Adrenal gland (tissue), 12 donors: ENCODE measurements around the gene MCHR2. TPM values are rescaled to one million over a fixed set of nuclear protein-coding genes. Genes with fewer than 3 reads are reported as not detected.

Experiments
- DNase-seq, 7 donors: peaks; one replicate each; pipeline ENCODE4 v3.0.0-alpha.2; 2019 to 2020
- H3K27ac ChIP-seq, 5 donors: fragments of 200-600 bp; sonication (generic) in 4 of 5; 1 replicate in 3 of 5; 2 replicates in 2 of 5; pipeline versions ENCODE4 v1.5.1 to v1.8.0; 2016 to 2020; ENCODE audit warnings: mild to moderate bottlenecking in 1 of 5
- H3K27me3 ChIP-seq: fragments of 200-600 bp; 2 replicates; pipeline ENCODE4 v1.8.0; 2021
- H3K36me3 ChIP-seq, 2 donors: fragments of 200-600 bp; replicated peaks in 1 of 2; 1 replicate in 1 of 2; 2 replicates in 1 of 2; pipeline versions ENCODE4 v1.5.1 to v1.8.0; 2018 to 2022
- H3K4me1 ChIP-seq, 2 donors: fragments of 200-600 bp; replicated peaks in 1 of 2; 1 replicate in 1 of 2; 2 replicates in 1 of 2; pipeline versions ENCODE4 v1.5.1 to v1.8.0; 2018 to 2021
- H3K4me3 ChIP-seq, 4 donors: fragments of 200-600 bp; sonication (generic) in 3 of 4; one replicate each; pipeline ENCODE4 v1.5.1; 2016 to 2018
- H3K9me3 ChIP-seq, 3 donors: fragments of 200-600 bp; sonication (generic) in 1 of 3; replicated peaks in 1 of 3; 1 replicate in 2 of 3; 2 replicates in 1 of 3; pipeline versions ENCODE4 v1.5.1 to v1.8.0; 2016 to 2021
- CTCF ChIP-seq, 6 experiments: fragments of 450-650 bp in 4 of 6; fragments of 200-600 bp in 2 of 6; sonication (generic) in 1 of 6; IDR thresholded peaks; 1 replicate in 5 of 6; 2 replicates in 1 of 6; pipeline versions ENCODE4 v1.5.1 to v1.8.0; 2016 to 2021; ENCODE audit warnings: antibody characterized with exemption in 6 of 6, mild to moderate bottlenecking in 2 of 6, moderate library complexity in 1 of 6
- POLR2A ChIP-seq, 2 donors: fragments of 450-650 bp; IDR thresholded peaks; one replicate each; pipeline ENCODE4 v1.6.1; 2017; ENCODE audit warnings: antibody characterized with exemption in 2 of 2, mild to moderate bottlenecking in 2 of 2, moderate library complexity in 1 of 2
- WGBS, 4 donors: extraction: QIAGEN DNeasy Blood & Tissue Kit in 2 of 4; methylation state at CpG; one replicate each; pipeline versions ENCODE4 v1.1.5 to v1.1.7; 2013 to 2017; 5-methylcytosine and 5-hydroxymethylcytosine counted together
- intact Hi-C, 2 donors: fragments of 100-400 bp; cut with DNase I; formaldehyde crosslinking; loops; one replicate each; pipeline versions ENCODE4 v1.14.1 to v1.15.0; 2022 to 2023
- polyA plus RNA-seq, 3 donors: library from polyadenylated mRNA; stranded (reverse); fragments of 200-250 nt in 2 of 3; fragments of 350-450 nt in 1 of 3; fragmentation: Illumina TruSeq in 1 of 3; extraction: RNeasy Lipid Tissue Mini Kit (QIAGEN cat#74804) in 1 of 3; gene quantifications; one replicate each; pipeline ENCODE4 v1.2.3, GENCODE V29; 2013 to 2014
- total RNA-seq, 9 donors: library from RNA; depleted of rRNA in 4 of 9; stranded (reverse); fragments of >200 nt in 4 of 9; fragments of 120-200 nt in 1 of 9; fragmentation: NEBNext Ultra II Directional in 1 of 9; extraction: Animal tissue kit (Norgen Biotek cat#: 25700) in 1 of 9; gene quantifications; one replicate each; pipeline versions ENCODE4 v1.1.0 to v1.2.4, GENCODE V29; 2013 to 2023
- donor health status: healthy with polysubstance abuse.
- donor health status: Bipolar disorder and iron deficiency.
- donor health status: DM: yes; HTN: yes; CAD: no.
- donor health status: DM: no; HTN: no; CAD: no.
- donor health status: DM: no; HTN: no; CAD: no.
- donor health status: DM: yes; HTN: yes; CAD: no.

MCHR2 gene
- total and polyA plus RNA-seq, 12 donors, result 0.14 TPM; not detected in 11

- no peaks in the 10 kb centered on the region for H3K4me1 ChIP-seq
- H3K9me3 ChIP-seq, result no peaks in the 10 kb centered on the region
- intact Hi-C loops, result loop anchor here in 1 of 2 donors (10.0 kb wide), 1 partner anchor 220 kb away; no protein-coding TSS in a partner anchor
- no peak overlapping the region for H3K27ac ChIP-seq
- no peak overlapping the region for H3K4me3 ChIP-seq
- H3K27me3 ChIP-seq, result no peaks in the 10 kb centered on the region
- 70 to 86% (median 81%) methylated on average over 4 of the region's 4 CpGs for WGBS, 4 donors
- H3K36me3 ChIP-seq, result no peaks in the 10 kb centered on the region
- no peak for DNase-seq
- TF ChIP-seq CTCF (IDR thresholded peaks at IDR 0.05), result no peak
- no peak for TF ChIP-seq POLR2A (IDR thresholded peaks at IDR 0.05)
Measured at GRCh38 chr6:99875068-99875467, 119.0 kb downstream of the MCHR2 start.

GRCh38 chr6:99873084-99873483 lies 120.9 kb downstream of the MCHR2 start:
- WGBS, 4 donors, result 39 to 64% (median 55%) methylated on average over 2 of the region's 2 CpGs
- no peak overlapping the region for H3K27ac ChIP-seq
- intact Hi-C loops, result loop anchor here in 1 of 2 donors (10.0 kb wide), 1 partner anchor 222 kb away; no protein-coding TSS in a partner anchor

GRCh38 chr6:99871641-99872040 lies 122.4 kb downstream of the MCHR2 start:
- Histone ChIP-seq H3K4me3 (no peak overlapping the region), H3K27me3 (no peaks in the 10 kb centered on the region), H3K9me3 (no peaks in the 10 kb centered on the region), H3K36me3 (no peaks in the 10 kb centered on the region), H3K27ac (no peak overlapping the region), H3K4me1 (no peaks in the 10 kb centered on the region)
- no peak for TF ChIP-seq CTCF (IDR thresholded peaks at IDR 0.05)
- TF ChIP-seq POLR2A (IDR thresholded peaks at IDR 0.05), result no peak
- intact Hi-C loops, result loop anchor here in 1 of 2 donors (10.0 kb wide), 1 partner anchor 223 kb away; no protein-coding TSS in a partner anchor
- WGBS, 4 donors, result 37 to 42% (median 42%) methylated on average over 3 of the region's 3 CpGs
- no peak for DNase-seq

More at GRCh38 chr6:99873084-99873483, 120.9 kb downstream of the MCHR2 start:
- no peak overlapping the region for H3K4me3 ChIP-seq
- no peaks in the 10 kb centered on the region for H3K36me3 ChIP-seq
- H3K9me3 ChIP-seq, result no peaks in the 10 kb centered on the region
- DNase-seq, result no peak
- no peak for TF ChIP-seq CTCF (IDR thresholded peaks at IDR 0.05)
- TF ChIP-seq POLR2A (IDR thresholded peaks at IDR 0.05), result no peak
- no peaks in the 10 kb centered on the region for H3K4me1 ChIP-seq
- H3K27me3 ChIP-seq, result no peaks in the 10 kb centered on the region
